ENCODE results near the gene CEP164.

DNA sequence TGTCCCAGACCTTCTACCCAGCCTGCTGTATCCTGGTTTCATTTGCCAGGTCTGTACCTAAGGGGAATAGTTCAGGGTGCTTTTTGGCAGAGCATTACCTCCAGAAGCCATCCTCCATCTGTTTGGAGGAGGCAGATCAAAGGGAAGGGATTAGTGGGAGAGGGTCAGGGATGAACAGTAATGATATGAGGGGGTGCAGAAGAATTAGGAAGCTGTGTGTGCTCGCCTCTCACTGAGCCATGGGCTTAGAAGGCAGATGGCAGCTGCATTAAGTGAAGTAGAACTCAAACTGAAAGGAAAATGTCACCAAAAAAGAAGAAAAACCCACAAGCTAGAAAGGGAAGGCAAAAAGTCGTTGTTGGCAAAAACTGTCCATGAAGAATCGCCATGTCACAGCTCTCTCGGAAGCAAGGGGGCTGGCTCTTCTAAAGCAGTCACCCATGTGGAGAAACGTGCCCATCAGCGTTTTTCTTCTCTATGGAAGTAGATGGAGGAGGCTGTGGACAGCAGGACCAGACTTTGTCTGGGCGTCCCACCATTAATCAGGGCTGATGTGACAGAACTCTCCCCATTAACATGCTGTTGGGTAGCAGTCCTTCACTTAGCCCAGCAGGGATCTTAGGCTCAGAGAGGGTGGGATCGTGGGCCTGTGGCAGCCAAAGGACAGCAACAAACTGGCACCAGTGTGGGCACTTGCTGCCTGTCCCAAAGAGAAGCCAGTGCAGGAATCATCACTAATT, 46.8 kb downstream of the CEP164 start:
- TF ChIP-seq, protein P1, sequence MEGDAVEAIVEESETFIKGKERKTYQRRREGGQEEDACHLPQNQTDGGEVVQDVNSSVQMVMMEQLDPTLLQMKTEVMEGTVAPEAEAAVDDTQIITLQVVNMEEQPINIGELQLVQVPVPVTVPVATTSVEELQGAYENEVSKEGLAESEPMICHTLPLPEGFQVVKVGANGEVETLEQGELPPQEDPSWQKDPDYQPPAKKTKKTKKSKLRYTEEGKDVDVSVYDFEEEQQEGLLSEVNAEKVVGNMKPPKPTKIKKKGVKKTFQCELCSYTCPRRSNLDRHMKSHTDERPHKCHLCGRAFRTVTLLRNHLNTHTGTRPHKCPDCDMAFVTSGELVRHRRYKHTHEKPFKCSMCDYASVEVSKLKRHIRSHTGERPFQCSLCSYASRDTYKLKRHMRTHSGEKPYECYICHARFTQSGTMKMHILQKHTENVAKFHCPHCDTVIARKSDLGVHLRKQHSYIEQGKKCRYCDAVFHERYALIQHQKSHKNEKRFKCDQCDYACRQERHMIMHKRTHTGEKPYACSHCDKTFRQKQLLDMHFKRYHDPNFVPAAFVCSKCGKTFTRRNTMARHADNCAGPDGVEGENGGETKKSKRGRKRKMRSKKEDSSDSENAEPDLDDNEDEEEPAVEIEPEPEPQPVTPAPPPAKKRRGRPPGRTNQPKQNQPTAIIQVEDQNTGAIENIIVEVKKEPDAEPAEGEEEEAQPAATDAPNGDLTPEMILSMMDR (conservative IDR thresholded peaks at IDR 0.05; ENCODE audit: low read depth, low read length): no peak
- no peak for TF ChIP-seq EZH2 (IDR thresholded peaks at IDR 0.05; ENCODE audit: low read length, unreplicated experiment)

Data from PC-3 (cell line).